Naive thymus-derived CD4-positive, alpha-beta T cell (primary cell): ENCODE results near the gene LACC1. TPM values are rescaled to one million over a fixed set of nuclear protein-coding genes. Genes with fewer than 3 reads are reported as not detected.

Experiments
- ATAC-seq: fragments of 150-1000 bp; cut with Tn5 transposase; 2 replicates; pipeline ENCODE4 v1.10.0; 2021; ENCODE audit warnings: mild to moderate bottlenecking, moderate library complexity
- CTCF ChIA-PET: fragments of 350-600 bp; sonication (Branson Sonifier 250); formaldehyde crosslinking; loops from one replicate; lab custom pipeline; 2021; ENCODE audit warnings: antibody characterized with exemption; lab: Charles Lee
- POLR2A ChIA-PET: fragments of 350-600 bp; sonication (Branson Sonifier 250); formaldehyde crosslinking; loops from one replicate; lab custom pipeline; 2021; ENCODE audit warnings: antibody characterized with exemption, inconsistent platforms; lab: Charles Lee
- DNase-seq, 9 donors: peaks; one replicate each; pipeline versions ENCODE4 v3.0.0 to v3.0.0-alpha.2; 2020 to 2022; ENCODE audit warnings: mixed read lengths in 1 of 9
- H3K27ac ChIP-seq: one replicate; pipeline ENCODE4 v1.7.0; 2013; ENCODE audit warnings: mild to moderate bottlenecking, low read depth, low read length, moderate library complexity
- H3K27me3 ChIP-seq, 2 donors: one replicate each; pipeline ENCODE4 v1.7.0; 2013; ENCODE audit warnings: low read length in 2 of 2, mild to moderate bottlenecking in 2 of 2, moderate library complexity in 2 of 2; ENCODE audit not compliant: control insufficient read depth in 2 of 2, insufficient read depth in 2 of 2
- H3K36me3 ChIP-seq, 3 experiments: 1 replicate in 2 of 3; 2 replicates in 1 of 3; pipeline ENCODE4 v1.7.0; 2013; ENCODE audit warnings: low read length in 3 of 3, mild to moderate bottlenecking in 3 of 3, moderate library complexity in 1 of 3; ENCODE audit not compliant: insufficient read depth in 3 of 3, control insufficient read depth in 2 of 3
- H3K4me1 ChIP-seq, 2 donors: one replicate each; pipeline ENCODE4 v1.7.0; 2013; ENCODE audit warnings: low read length in 2 of 2, mild to moderate bottlenecking in 2 of 2, moderate library complexity in 1 of 2; ENCODE audit not compliant: control insufficient read depth in 2 of 2, insufficient read depth in 2 of 2
- H3K4me3 ChIP-seq: 2 replicates; pipeline ENCODE4 v1.7.0; 2013; ENCODE audit warnings: mild to moderate bottlenecking, low read length
- H3K9me3 ChIP-seq, 3 experiments: 1 replicate in 2 of 3; 2 replicates in 1 of 3; pipeline ENCODE4 v1.7.0; 2013; ENCODE audit warnings: low read length in 3 of 3; ENCODE audit not compliant: control insufficient read depth in 2 of 3
- H3K27ac Mint-ChIP-seq, 9 donors: one replicate each; pipeline ENCODE4 v1.8.0; 2020 to 2022; ENCODE audit warnings: mixed read lengths in 9 of 9, mild to moderate bottlenecking in 8 of 9, moderate library complexity in 5 of 9, inconsistent platforms in 2 of 9
- H3K27me3 Mint-ChIP-seq, 5 donors: one replicate each; pipeline ENCODE4 v1.8.0; 2021 to 2022; ENCODE audit warnings: mixed read lengths in 5 of 5, mild to moderate bottlenecking in 1 of 5
- H3K36me3 Mint-ChIP-seq, 5 donors: one replicate each; pipeline ENCODE4 v1.8.0; 2020 to 2022; ENCODE audit warnings: mixed read lengths in 5 of 5, mild to moderate bottlenecking in 3 of 5, inconsistent platforms in 1 of 5
- H3K4me1 Mint-ChIP-seq, 7 donors: one replicate each; pipeline ENCODE4 v1.8.0; 2020 to 2022; ENCODE audit warnings: mixed read lengths in 7 of 7, mild to moderate bottlenecking in 3 of 7, inconsistent platforms in 1 of 7
- H3K4me3 Mint-ChIP-seq, 10 donors: one replicate each; pipeline ENCODE4 v1.8.0; 2020 to 2022; ENCODE audit warnings: mild to moderate bottlenecking in 10 of 10, mixed read lengths in 10 of 10, moderate library complexity in 6 of 10, inconsistent platforms in 2 of 10
- H3K9me3 Mint-ChIP-seq, 11 donors: one replicate each; pipeline ENCODE4 v1.8.0; 2020 to 2022; ENCODE audit warnings: mixed read lengths in 11 of 11, mild to moderate bottlenecking in 4 of 11, inconsistent platforms in 1 of 11, moderate library complexity in 1 of 11
- intact Hi-C, 2 donors: fragments of 100-400 bp; cut with micrococcal nuclease; formaldehyde crosslinking; loops; one replicate each; pipeline ENCODE4 v1.15.1; 2023
- polyA plus RNA-seq, 2 donors: library from polyadenylated mRNA; unstranded; fragments of 300-500 nt; fragmentation: Illumina TruSeq; gene quantifications; one replicate each; pipeline ENCODE4 v1.2.3, GENCODE V29; 2021
- total RNA-seq, 6 experiments: library from RNA in 5 of 6; stranded (reverse) in 5 of 6; gene quantifications; 1 replicate in 5 of 6; 2 replicates in 1 of 6; pipeline ENCODE4 v1.2.3 and lab custom pipeline; 2021 to 2026

Gene LACC1
- total and polyA plus RNA-seq, 7 experiments from 2014 or later: 0.65 to 5.3 (median 2.8) TPM; not detected in 1

DNA sequence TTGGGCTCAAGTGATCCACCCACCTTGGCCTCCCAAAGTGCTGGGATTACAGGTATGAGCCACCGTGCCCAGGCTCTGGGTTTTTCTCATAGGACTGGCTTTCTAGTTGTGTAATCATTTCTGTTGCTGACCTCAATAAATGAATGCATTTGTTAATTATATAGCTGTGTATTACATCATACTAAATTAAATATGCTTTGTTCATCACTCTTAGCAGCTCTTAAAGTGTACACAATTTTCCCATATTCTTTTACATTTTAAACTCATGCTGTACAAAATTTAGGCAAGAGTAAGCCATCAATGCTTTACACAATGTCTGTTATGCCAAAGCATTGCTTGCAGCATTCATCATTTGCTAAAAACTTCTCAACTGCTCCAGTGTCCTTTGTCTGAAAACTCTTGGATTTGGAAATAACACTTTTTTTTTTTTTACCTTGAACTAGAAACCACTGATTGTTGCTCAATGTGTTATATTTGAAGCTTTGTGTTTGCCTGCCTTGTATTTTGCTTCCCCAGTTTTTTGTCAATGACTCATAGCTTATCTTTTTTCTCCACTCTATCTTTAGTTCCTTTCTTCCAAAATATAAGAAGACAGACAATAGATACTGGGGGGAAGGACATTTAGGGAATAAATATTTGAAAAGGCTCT, 31.6 kb upstream of the LACC1 start:
- peaks cover 0 to 17% (median 9%) of the 10 kb centered on the region in 5 donors for H3K27me3 Mint-ChIP-seq

DNA sequence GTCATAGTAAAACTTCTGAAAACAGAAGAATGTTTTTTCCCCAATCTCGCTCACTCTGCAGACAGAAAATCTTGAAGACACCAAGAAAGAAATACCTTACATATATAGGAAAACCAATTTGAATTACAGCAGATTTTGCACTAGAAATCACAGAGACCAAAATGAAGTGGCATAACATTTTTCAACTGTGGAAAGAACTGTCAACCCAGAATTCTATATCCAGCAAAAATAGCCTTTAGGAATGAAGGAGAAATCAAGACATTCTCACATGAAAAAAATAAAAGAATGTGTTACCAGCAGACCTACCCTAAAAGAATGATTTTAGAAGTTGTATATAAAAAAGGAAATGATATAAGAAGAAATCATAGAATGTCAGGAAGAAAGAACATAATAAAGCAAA, 28.8 kb upstream of the LACC1 start:
- Histone ChIP-seq H3K4me3 (no peak overlapping the region), H3K4me1 (no peaks in the 10 kb centered on the region), H3K9me3 (peaks cover 0 to 35% (median 0%) of the 10 kb centered on the region in 3 experiments), H3K27ac (no peak overlapping the region), H3K27me3 (no peaks in the 10 kb centered on the region), H3K36me3 (no peaks in the 10 kb centered on the region)
- no peak for ATAC-seq
- Mint-ChIP-seq H3K4me3 (no peak overlapping the region), H3K36me3 (peaks cover 4 to 55% (median 39%) of the 10 kb centered on the region in 5 donors), H3K27me3 (peaks cover 0 to 15% (median 2%) of the 10 kb centered on the region in 5 donors), H3K27ac (no peak overlapping the region), H3K4me1 (no peaks in the 10 kb centered on the region), H3K9me3 (peaks cover 28 to 67% (median 55%) of the 10 kb centered on the region in 11 donors)
- DNase-seq: no peak
- POLR2A ChIA-PET: no interaction called here
- CTCF ChIA-PET: no interaction called here
- intact Hi-C loops: no loop called here

More for the DNA sequence above, 31.6 kb upstream of the LACC1 start:
- Histone ChIP-seq H3K9me3 (peaks cover 0 to 26% (median 0%) of the 10 kb centered on the region in 3 experiments), H3K36me3 (no peaks in the 10 kb centered on the region), H3K4me3 (no peak overlapping the region), H3K27ac (no peak overlapping the region), H3K4me1 (no peaks in the 10 kb centered on the region), H3K27me3 (no peaks in the 10 kb centered on the region)
- ATAC-seq (no peak), DNase-seq (no peak)
- no peak overlapping the region for H3K4me3 Mint-ChIP-seq
- peaks cover 4 to 39% (median 28%) of the 10 kb centered on the region in 5 donors for H3K36me3 Mint-ChIP-seq
- no peaks in the 10 kb centered on the region for H3K4me1 Mint-ChIP-seq
- intact Hi-C loops: no loop called here
- CTCF ChIA-PET: no interaction called here
- no peak overlapping the region for H3K27ac Mint-ChIP-seq
- peaks cover 15 to 42% (median 35%) of the 10 kb centered on the region in 11 donors for H3K9me3 Mint-ChIP-seq
- POLR2A ChIA-PET: interaction anchor here (0.6 kb wide), 1 partner anchor 142 kb away, joined by 4 read pairs; no protein-coding TSS in a partner anchor

DNA sequence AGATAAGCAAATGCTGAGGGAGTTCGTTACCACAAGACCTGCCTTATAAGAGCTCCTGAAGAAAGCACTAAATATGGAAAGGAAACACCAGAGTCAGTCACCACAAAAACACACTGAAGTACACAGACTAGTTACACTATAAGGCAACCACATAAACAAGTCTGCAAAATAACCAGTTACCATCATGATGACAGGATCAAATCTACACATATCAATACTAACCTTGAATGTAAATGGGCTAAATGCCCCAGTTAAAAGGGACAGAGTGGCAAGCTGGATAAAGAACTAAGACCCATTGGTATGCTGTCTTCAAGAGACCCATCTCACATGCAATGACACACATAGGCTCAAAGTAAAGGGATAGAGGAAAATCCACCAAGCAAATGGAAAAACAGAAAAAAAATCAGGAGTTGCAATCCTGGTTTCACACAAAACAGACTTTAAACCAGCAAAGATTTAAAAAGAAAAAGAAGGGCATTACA, 26.7 kb upstream of the LACC1 start:
- peaks cover 0 to 35% (median 0%) of the 10 kb centered on the region in 3 experiments for H3K9me3 ChIP-seq
- H3K36me3 ChIP-seq: no peaks in the 10 kb centered on the region
- Mint-ChIP-seq H3K36me3 (peaks cover 4 to 55% (median 39%) of the 10 kb centered on the region in 5 donors), H3K27me3 (peaks cover 0 to 15% (median 2%) of the 10 kb centered on the region in 5 donors), H3K27ac (no peak overlapping the region), H3K9me3 (peaks cover 28 to 69% (median 55%) of the 10 kb centered on the region in 11 donors), H3K4me3 (no peak overlapping the region), H3K4me1 (no peaks in the 10 kb centered on the region)
- H3K27ac ChIP-seq: no peak overlapping the region
- CTCF ChIA-PET: no interaction called here
- DNase-seq (no peak), ATAC-seq (no peak)
- POLR2A ChIA-PET: no interaction called here
- H3K4me1 ChIP-seq: no peaks in the 10 kb centered on the region
- H3K4me3 ChIP-seq: no peak overlapping the region
- no peaks in the 10 kb centered on the region for H3K27me3 ChIP-seq
- intact Hi-C loops: no loop called here

DNA sequence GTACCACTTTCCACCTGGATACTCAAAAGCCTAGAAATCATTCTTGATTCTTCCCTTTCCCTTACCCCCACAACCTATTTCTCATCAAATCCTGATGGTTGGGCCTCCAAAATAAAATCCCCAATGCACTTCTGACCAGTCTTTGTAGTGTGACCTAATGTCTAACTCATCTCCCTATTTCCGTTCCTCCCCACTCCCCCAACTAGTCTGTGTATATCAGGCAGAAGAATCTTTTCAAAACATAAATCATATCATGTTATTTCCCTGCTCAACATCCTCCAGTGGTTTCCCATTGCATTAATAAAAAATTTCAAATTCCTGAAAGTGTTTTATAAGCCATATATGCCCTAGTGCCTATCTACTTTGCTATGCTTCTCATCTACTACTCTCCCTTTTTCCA, 17.8 kb upstream of the LACC1 start:
- H3K36me3 Mint-ChIP-seq: peaks cover 0 to 16% (median 0%) of the 10 kb centered on the region in 5 donors
- intact Hi-C loops: loop anchor here in 1 of 2 donors (10.0 kb wide), 1 partner anchor 57 kb away; no protein-coding TSS in a partner anchor
- H3K4me1 ChIP-seq: no peaks in the 10 kb centered on the region
- DNase-seq (no peak), ATAC-seq (no peak)
- peaks cover 0 to 5% (median 0%) of the 10 kb centered on the region in 11 donors for H3K9me3 Mint-ChIP-seq
- no peaks in the 10 kb centered on the region for H3K4me1 Mint-ChIP-seq
- peaks cover 0 to 4% (median 0%) of the 10 kb centered on the region in 5 donors for H3K27me3 Mint-ChIP-seq
- H3K4me3 Mint-ChIP-seq: no peak overlapping the region
- CTCF ChIA-PET: no interaction called here
- H3K27ac Mint-ChIP-seq: no peak overlapping the region
- no peaks in the 10 kb centered on the region for H3K9me3 ChIP-seq
- POLR2A ChIA-PET: no interaction called here
- no peak overlapping the region for H3K4me3 ChIP-seq
- no peak overlapping the region for H3K27ac ChIP-seq
- no peaks in the 10 kb centered on the region for H3K27me3 ChIP-seq
- no peaks in the 10 kb centered on the region for H3K36me3 ChIP-seq

DNA sequence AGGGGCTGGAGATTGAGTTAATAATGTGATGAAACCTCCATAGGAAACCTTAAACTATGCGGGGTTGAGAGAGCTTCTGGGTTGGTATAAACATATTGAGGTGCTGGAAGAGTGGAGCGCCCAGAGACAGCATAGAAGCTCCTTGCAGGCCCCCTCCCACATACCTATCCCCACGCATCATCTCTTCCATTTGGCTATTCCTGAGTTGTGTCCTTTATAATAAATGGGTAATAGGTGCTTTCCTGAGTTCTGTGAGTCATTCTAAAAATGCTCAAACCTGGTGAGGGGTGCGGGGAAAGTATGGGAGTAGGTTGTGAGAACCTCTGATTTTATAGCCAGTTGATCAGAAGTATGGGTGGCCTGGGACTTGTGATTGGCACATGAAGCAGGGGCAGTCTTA, 14.8 kb upstream of the LACC1 start:
- Histone ChIP-seq H3K4me1 (no peaks in the 10 kb centered on the region), H3K9me3 (no peaks in the 10 kb centered on the region), H3K36me3 (no peaks in the 10 kb centered on the region), H3K27ac (no peak overlapping the region), H3K27me3 (no peaks in the 10 kb centered on the region), H3K4me3 (no peak overlapping the region)
- peaks cover 0 to 4% (median 0%) of the 10 kb centered on the region in 5 donors for H3K27me3 Mint-ChIP-seq
- ATAC-seq: no peak
- H3K4me3 Mint-ChIP-seq: no peak overlapping the region
- DNase-seq: no peak
- H3K27ac Mint-ChIP-seq: no peak overlapping the region
- POLR2A ChIA-PET: no interaction called here
- peaks cover 0 to 5% (median 0%) of the 10 kb centered on the region in 11 donors for H3K9me3 Mint-ChIP-seq
- no peaks in the 10 kb centered on the region for H3K4me1 Mint-ChIP-seq
- intact Hi-C loops: loop anchor here in 1 of 2 donors (10.0 kb wide), 1 partner anchor 60 kb away; no protein-coding TSS in a partner anchor
- CTCF ChIA-PET: no interaction called here
- peaks cover 0 to 16% (median 3%) of the 10 kb centered on the region in 5 donors for H3K36me3 Mint-ChIP-seq

DNA sequence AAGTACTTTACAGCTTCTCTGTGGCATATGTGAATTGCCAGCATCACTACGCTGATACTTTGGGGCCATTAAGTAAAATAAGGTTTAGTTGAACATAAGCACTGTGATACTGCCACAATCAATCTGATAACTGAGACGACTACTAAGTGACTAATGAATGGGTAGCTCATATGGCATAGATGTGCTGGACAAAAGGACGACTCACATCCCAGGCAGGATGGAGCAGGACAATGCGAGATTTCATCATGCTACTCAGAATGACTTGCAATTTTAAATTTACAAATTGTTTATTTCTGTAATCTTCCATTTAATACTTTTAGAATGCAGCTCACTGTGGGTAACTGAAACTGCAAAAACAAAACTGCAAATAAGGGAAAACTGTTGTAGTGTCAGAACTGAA, 13.8 kb upstream of the LACC1 start:
- Mint-ChIP-seq H3K4me1 (no peaks in the 10 kb centered on the region), H3K36me3 (peaks cover 0 to 16% (median 3%) of the 10 kb centered on the region in 5 donors), H3K9me3 (peaks cover 0 to 5% (median 0%) of the 10 kb centered on the region in 11 donors), H3K4me3 (no peak overlapping the region), H3K27ac (no peak overlapping the region), H3K27me3 (peaks cover 0 to 2% (median 0%) of the 10 kb centered on the region in 5 donors)
- Histone ChIP-seq H3K4me3 (no peak overlapping the region), H3K27ac (no peak overlapping the region), H3K9me3 (no peaks in the 10 kb centered on the region), H3K36me3 (no peaks in the 10 kb centered on the region), H3K27me3 (no peaks in the 10 kb centered on the region), H3K4me1 (no peaks in the 10 kb centered on the region)
- DNase-seq (no peak), ATAC-seq (no peak)
- POLR2A ChIA-PET: no interaction called here
- CTCF ChIA-PET: no interaction called here
- intact Hi-C loops: loop anchor here in 1 of 2 donors (10.0 kb wide), 1 partner anchor 61 kb away; no protein-coding TSS in a partner anchor
